GM12878 (cell line): ENCODE measurements around the gene HERPUD1. TPM values are rescaled to one million over a fixed set of nuclear protein-coding genes. Genes with fewer than 3 reads are reported as not detected.
A peak's percentile ranks its signal among the peaks of the same experiment; 100 is the strongest.

ENCODE experiments used
- ATAC-seq: fragments of 200-7000 bp; cut with Tn5 transposase; 3 replicates; pipeline ENCODE4 v1.9.1; 2020; ENCODE audit warnings: mild to moderate bottlenecking, moderate library complexity
- BruUV-seq: library from RNA; stranded (reverse); fragments of 400-500 nt; replicated peaks from 2 replicates; lab custom pipeline; 2021; lab: Mats Ljungman, UMichigan
- CTCF ChIA-PET: fragments of 300-600 bp; sonication (Branson Sonifier 250); formaldehyde crosslinking; extraction: SDS; loops from one replicate; lab custom pipeline; 2021; ENCODE audit warnings: inconsistent platforms; lab: Yijun Ruan, JAX
- POLR2A ChIA-PET: fragments of 350-600 bp; formaldehyde crosslinking; extraction: SDS; loops from one replicate; lab custom pipeline; 2021; ENCODE audit warnings: inconsistent platforms; lab: Charles Lee
- RAD21 ChIA-PET: fragments of 300-600 bp; sonication (Branson Sonifier 250); formaldehyde crosslinking; loops from one replicate; lab custom pipeline; 2023; ENCODE audit warnings: antibody characterized with exemption; ENCODE audit not compliant: unreplicated experiment; lab: Charles Lee
- SMC1A ChIA-PET: fragments of 300-600 bp; sonication (Branson Sonifier 250); formaldehyde crosslinking; loops from one replicate; lab custom pipeline; 2023; ENCODE audit not compliant: unreplicated experiment, uncharacterized antibody; lab: Charles Lee
- DNase-seq: peaks from one replicate; pipeline ENCODE4 v3.0.0-alpha.2; 2011; ENCODE audit warnings: low read depth, low spot score
- FAIRE-seq: peaks from 3 replicates; lab custom pipeline; 2011; peaks lifted over from hg19 to GRCh38; lab: Jason Lieb, UNC
- H2AFZ ChIP-seq: 2 replicates; pipeline ENCODE4 v1.6.0; 2011; ENCODE audit warnings: low read depth, low read length, control low read depth; ENCODE audit not compliant: control insufficient read depth
- H3K27ac ChIP-seq: 2 replicates; pipeline ENCODE4 v1.5.1; 2011; ENCODE audit warnings: control low read depth; ENCODE audit not compliant: control insufficient read depth, insufficient read depth
- H3K27me3 ChIP-seq, 2 experiments: replicated peaks in 1 of 2; 2 replicates each; pipeline versions ENCODE4 v1.6.0 to v1.6.1; 2011; ENCODE audit warnings: low read length in 1 of 2; ENCODE audit not compliant: control insufficient read depth in 2 of 2, insufficient read depth in 2 of 2
- H3K36me3 ChIP-seq, 2 experiments: 2 replicates each; pipeline ENCODE4 v1.5.1; 2011; ENCODE audit warnings: low read length in 1 of 2; ENCODE audit not compliant: control insufficient read depth in 2 of 2, insufficient read depth in 2 of 2
- H3K4me1 ChIP-seq: 2 replicates; pipeline ENCODE4 v1.6.1; 2011; ENCODE audit warnings: mild to moderate bottlenecking, low read length, moderate library complexity, mixed read lengths; ENCODE audit not compliant: control insufficient read depth, insufficient read depth
- H3K4me2 ChIP-seq: 2 replicates; pipeline ENCODE4 v1.6.0; 2011; ENCODE audit warnings: control low read depth; ENCODE audit not compliant: control insufficient read depth, insufficient read depth
- H3K4me3 ChIP-seq: fragments of 200-600 bp; sonication (generic); 2 replicates; pipeline ENCODE4 v1.5.1; 2016
- H3K79me2 ChIP-seq: 2 replicates; pipeline ENCODE4 v1.6.0; 2011; ENCODE audit warnings: low read length; ENCODE audit not compliant: control insufficient read depth, insufficient read depth
- H3K9ac ChIP-seq: 2 replicates; pipeline ENCODE4 v1.8.0; 2011; ENCODE audit warnings: low read length, control low read depth, mixed read lengths; ENCODE audit not compliant: control insufficient read depth, insufficient read depth
- H3K9me3 ChIP-seq: replicated peaks from 3 replicates; pipeline ENCODE4 v1.5.1; 2011; ENCODE audit warnings: mild to moderate bottlenecking, low read length; ENCODE audit not compliant: control insufficient read depth, insufficient read depth
- H4K20me1 ChIP-seq: 2 replicates; pipeline ENCODE4 v1.6.0; 2011; ENCODE audit not compliant: control insufficient read depth, insufficient read depth
- ATF2 ChIP-seq: IDR thresholded peaks from 2 replicates; pipeline ENCODE4 v1.6.1; 2012; ENCODE audit warnings: low read length, inconsistent platforms
- CEBPB ChIP-seq, 2 experiments: fragments of 150-350 bp in 1 of 2; IDR thresholded peaks; 2 replicates each; pipeline ENCODE4 v1.6.1; 2012 to 2014; ENCODE audit warnings: low read depth in 2 of 2, low read length in 2 of 2, borderline replicate concordance in 1 of 2, inconsistent platforms in 1 of 2
- ELK1 ChIP-seq: IDR thresholded peaks from 2 replicates; pipeline ENCODE4 v1.6.1; 2012; ENCODE audit warnings: low read depth, low read length, improper control_type of control experiment
- IKZF1 ChIP-seq: fragments of 450-650 bp; conservative IDR thresholded peaks from 2 replicates; pipeline ENCODE4 v1.6.1; 2017; ENCODE audit warnings: antibody characterized with exemption, mild to moderate bottlenecking
- IKZF2 ChIP-seq, 2 experiments: fragments of 450-650 bp; IDR thresholded peaks; 2 replicates each; pipeline ENCODE4 v1.6.1; 2017; ENCODE audit warnings: mild to moderate bottlenecking in 2 of 2, moderate library complexity in 2 of 2
- LARP7 ChIP-seq: fragments of 450-650 bp; IDR thresholded peaks from 2 replicates; pipeline ENCODE4 v1.6.1; 2017; ENCODE audit warnings: mild to moderate bottlenecking
- MEF2B ChIP-seq: fragments of 450-650 bp; IDR thresholded peaks from 2 replicates; pipeline ENCODE4 v1.6.1; 2018; ENCODE audit warnings: mild to moderate bottlenecking, moderate library complexity; ENCODE audit not compliant: partially characterized antibody, poor library complexity, severe bottlenecking
- MLLT1 ChIP-seq: fragments of 450-650 bp; IDR thresholded peaks from 2 replicates; pipeline ENCODE4 v1.6.1; 2016; ENCODE audit warnings: mild to moderate bottlenecking
- NFXL1 ChIP-seq: fragments of 450-650 bp; IDR thresholded peaks from 2 replicates; pipeline ENCODE4 v1.6.1; 2017; ENCODE audit warnings: antibody characterized with exemption, mild to moderate bottlenecking, borderline replicate concordance
- NR2C1 ChIP-seq: fragments of 450-650 bp; IDR thresholded peaks from 2 replicates; pipeline ENCODE4 v1.6.1; 2017; ENCODE audit warnings: antibody characterized with exemption, mild to moderate bottlenecking, moderate library complexity
- NR2F1 ChIP-seq: fragments of 450-650 bp; conservative IDR thresholded peaks from 2 replicates; pipeline ENCODE4 v1.6.1; 2017; ENCODE audit warnings: mild to moderate bottlenecking
- RAD21 ChIP-seq: IDR thresholded peaks from 2 replicates; pipeline ENCODE4 v1.6.1; 2011; ENCODE audit warnings: mild to moderate bottlenecking, low read depth, low read length, moderate library complexity; ENCODE audit not compliant: insufficient read depth
- RBBP5 ChIP-seq: fragments of 200-600 bp; sonication (generic); conservative IDR thresholded peaks from 2 replicates; pipeline ENCODE4 v1.6.1; 2016
- RELB ChIP-seq: fragments of 450-650 bp; IDR thresholded peaks from 2 replicates; pipeline ENCODE4 v1.6.1; 2017; ENCODE audit warnings: low read depth, mild to moderate bottlenecking, moderate library complexity
- RFX5 ChIP-seq: IDR thresholded peaks from 2 replicates; pipeline ENCODE4 v1.6.1; 2011; ENCODE audit warnings: low read depth, low read length, improper control_type of control experiment
- SMAD5 ChIP-seq: IDR thresholded peaks from 2 replicates; pipeline ENCODE4 v1.6.1; 2016; ENCODE audit warnings: antibody characterized with exemption, low read depth
- TBL1XR1 ChIP-seq: IDR thresholded peaks from 2 replicates; pipeline ENCODE4 v1.6.1; 2012; ENCODE audit warnings: low read depth, low read length, improper control_type of control experiment
- ZZZ3 ChIP-seq: IDR thresholded peaks from 2 replicates; pipeline ENCODE4 v1.6.1; 2011; ENCODE audit warnings: low read depth; ENCODE audit not compliant: control insufficient read depth, insufficient read length
- WGBS: methylation state at CpG from one replicate; pipeline ENCODE4 v1.1.6; 2016; ENCODE audit warnings: low lambda C conversion rate; ENCODE audit not compliant: insufficient replicate concordance, insufficient coverage; ENCODE audit errors: missing lambda C conversion rate; 5-methylcytosine and 5-hydroxymethylcytosine counted together
- in situ Hi-C: fragments of 300-500 bp; cut with MboI; formaldehyde crosslinking; loops from 9 replicates; pipeline ENCODE4 v1.14.3; 2018; ENCODE audit warnings: mixed read lengths
- intact Hi-C: fragments of 100-400 bp; cut with micrococcal nuclease; formaldehyde crosslinking; loops from one replicate; pipeline ENCODE4 v1.14.2; 2022; ENCODE audit not compliant: unreplicated experiment
- polyA plus RNA-seq, 11 experiments: library from polyadenylated mRNA; depleted of rRNA in 4 of 11; unstranded in 6 of 11; stranded (reverse) in 5 of 11; fragments of >200 nt; fragmentation: Nextera tagmentation in 4 of 11; fragmentation: Illumina TruSeq in 1 of 11; extraction: Ambion mirVana in 4 of 11; extraction: Trizol in 1 of 11; gene quantifications; 1 replicate in 1 of 11; 2 replicates in 10 of 11; pipeline versions ENCODE4 v1.2.1 to v1.2.3, GENCODE V29; 2011 to 2016; ENCODE audit warnings: inconsistent platforms in 2 of 11, missing spikeins in 2 of 11, low read depth in 1 of 11
- total RNA-seq, 4 experiments: library from RNA; depleted of rRNA in 3 of 4; stranded (reverse); fragments of >200 nt in 3 of 4; fragmentation: Illumina TruSeq in 1 of 4; extraction: Trizol in 1 of 4; gene quantifications; 2 replicates each; pipeline versions ENCODE4 v1.2.1 to v1.2.3, GENCODE V29; 2013 to 2021

Gene HERPUD1
- total and polyA plus RNA-seq, 10 of the 15 experiments (the other 5 are each of a cell fraction or from before 2014, with no cell fraction given), result 32.6 to 212 (median 122) TPM

- ChIA-PET POLR2A (interaction anchor here (1.0 to 15.9 kb wide), 7 partner anchors 10 to 68 kb away, joined by 3 to 343 read pairs (median 68); no protein-coding TSS in a partner anchor), SMC1A (interaction anchor here (2.0 to 31.6 kb wide), 7 partner anchors 8 to 60 kb away, joined by 6 to 604 read pairs (median 60); partner anchors contain the start of gene CETP), CTCF (interaction anchor here (0.6 to 19.4 kb wide), 9 partner anchors 7 to 199 kb away, joined by 3 to 420 read pairs (median 5); partner anchors contain the start of gene CETP), RAD21 (interaction anchor here (5.0 to 22.4 kb wide), 5 partner anchors 16 to 60 kb away, joined by 35 to 473 read pairs (median 75); partner anchors contain the start of gene CETP)
- BruUV-seq, result no TSS peak
- in situ Hi-C loops (no loop called here), intact Hi-C loops (no loop called here)
- H3K27ac ChIP-seq, result peak overlapping the region; percentile 54
- FAIRE-seq (no peak), DNase-seq (no peak), ATAC-seq (no peak)
- peak overlapping the region; percentile 18; the same call in 1 of the 2 replicates for H3K9ac ChIP-seq
- peaks cover 36% of the 10 kb centered on the region for H3K79me2 ChIP-seq
- H3K36me3 ChIP-seq, result no peaks in the 10 kb centered on the region
- H2AFZ ChIP-seq, result no peak overlapping the region
- 83% methylated on average over 7 of the region's 7 CpGs for WGBS
- no peaks in the 10 kb centered on the region for H3K9me3 ChIP-seq
- H4K20me1 ChIP-seq, result no peaks in the 10 kb centered on the region
- H3K4me2 ChIP-seq, result peak overlapping the region; percentile 51; the same call in 1 of the 2 replicates
- peaks cover 51% of the 10 kb centered on the region for H3K4me1 ChIP-seq
- H3K4me3 ChIP-seq, result 0 out of 2 replicates have a peak overlapping the region, but pooled peaks have one; percentile 79
- H3K27me3 ChIP-seq, result no peaks in the 10 kb centered on the region
- no peak for TF ChIP-seq RFX5
- TF ChIP-seq IKZF1, result peak; percentile 63; the same call in 1 of the 2 replicates
- no peak for TF ChIP-seq NR2C1
- TF ChIP-seq NFXL1, result no peak
- peak; percentile 52 for TF ChIP-seq NR2F1
- peak in 1 of 2 experiments; percentile 62; a peak in 2 of 4 replicates for TF ChIP-seq IKZF2 (IDR thresholded peaks at IDR 0.05)
- peak; percentile 72 for TF ChIP-seq MEF2B
- no peak for TF ChIP-seq ATF2
- TF ChIP-seq TBL1XR1, result no peak
- TF ChIP-seq ZZZ3, result no peak
- peak; percentile 16; the same call in 1 of the 2 replicates for TF ChIP-seq RELB
- TF ChIP-seq CEBPB (IDR thresholded peaks at IDR 0.05; ENCODE audit: borderline replicate concordance in 1 of 2, low read depth in 2 of 2, low read length in 2 of 2), result no peak
- 0 out of 2 replicates have a peak, but pooled peaks have one; percentile 38 for TF ChIP-seq LARP7
- no peak for TF ChIP-seq SMAD5
- no peak for TF ChIP-seq RBBP5
- peak; percentile 45; the same call in 1 of the 2 replicates for TF ChIP-seq MLLT1
- no peak for TF ChIP-seq RAD21
- TF ChIP-seq ELK1, result no peak
Measured at GRCh38 chr16:56985288-56985961, 53.5 kb downstream of the HERPUD1 start.
